Globus pallidus (tissue), 1 donor: Measurements from ENCODE around the gene BRF1.
"Not testable (repeated sequence)": the region's sequence is repeated elsewhere in the genome, so short reads cannot be mapped to it uniquely, and the experiment has no call there.

Source experiments
- DNase-seq: peaks from one replicate; pipeline ENCODE4 v3.0.0-alpha.2; 2015; ENCODE audit warnings: low spot score

Gene BRF1

GRCh38 chr14:105333020-105333490 lies 32.3 kb upstream of the BRF1 start:
- DNase-seq, result no peak

DNA sequence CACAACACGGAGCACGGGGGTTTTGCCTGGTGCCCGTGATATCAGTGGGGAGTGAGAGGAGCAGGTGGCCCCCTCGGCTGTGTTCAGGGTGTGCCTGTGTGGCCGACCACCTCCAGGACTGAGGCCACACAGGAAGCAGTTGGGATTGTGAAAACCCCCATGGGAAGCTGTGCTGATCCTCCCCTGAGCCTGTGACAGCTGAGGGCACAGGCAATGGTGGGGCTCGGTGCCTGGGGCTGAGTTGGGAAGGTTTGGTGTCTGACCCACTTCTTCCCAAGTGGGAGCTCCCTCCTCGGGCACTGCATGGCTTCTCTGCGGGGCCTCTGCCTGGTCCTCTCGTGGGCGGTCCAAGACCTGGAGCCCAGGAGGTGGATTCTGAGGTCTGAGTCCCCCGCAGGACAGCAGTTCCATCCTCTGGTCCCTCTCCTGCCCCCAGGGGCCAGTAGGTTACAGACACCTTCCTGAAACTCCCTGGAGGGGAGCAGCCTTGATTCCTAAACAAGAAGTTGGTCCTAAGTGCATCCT lies 31.6 kb upstream of the BRF1 start:
- DNase-seq, result no peak

DNA sequence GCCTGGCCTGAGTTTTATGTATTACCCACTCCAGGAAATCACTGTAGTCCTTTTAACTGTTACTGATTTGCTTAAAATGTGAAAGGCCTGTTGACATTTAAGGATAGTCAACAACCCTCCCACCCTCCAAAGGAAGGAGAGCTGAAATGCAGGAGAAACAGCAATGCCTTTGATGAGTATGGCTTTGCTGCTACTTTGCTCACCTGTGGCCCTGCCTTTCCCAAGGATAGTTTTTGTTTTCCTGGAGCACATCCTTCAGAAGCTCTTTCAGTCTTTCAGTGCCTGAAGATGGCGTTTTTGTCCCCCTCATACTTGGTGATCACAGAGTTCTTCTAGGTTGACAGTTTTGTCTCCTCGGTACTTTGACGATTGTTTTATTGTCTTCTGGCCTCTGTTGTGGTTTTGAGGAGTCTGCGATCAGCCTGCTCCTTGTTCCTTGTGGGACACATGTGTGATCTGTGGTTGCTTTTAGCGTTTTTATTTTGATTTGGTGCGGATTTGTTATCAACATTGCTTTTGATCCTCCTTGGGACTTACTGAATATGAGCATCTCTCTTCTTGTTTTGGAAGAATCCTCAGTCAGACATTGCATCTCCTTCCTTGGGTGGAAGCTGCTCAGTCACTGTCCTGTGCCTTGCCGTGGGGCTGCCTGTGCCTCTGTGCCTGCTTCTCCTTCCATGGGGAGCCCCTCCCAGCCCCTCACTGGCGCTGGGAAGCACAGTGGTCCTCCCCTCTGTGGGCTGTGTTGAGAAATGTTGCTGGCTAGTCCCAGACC lies 31.0 kb upstream of the BRF1 start:
- DNase-seq, result no peak

DNA sequence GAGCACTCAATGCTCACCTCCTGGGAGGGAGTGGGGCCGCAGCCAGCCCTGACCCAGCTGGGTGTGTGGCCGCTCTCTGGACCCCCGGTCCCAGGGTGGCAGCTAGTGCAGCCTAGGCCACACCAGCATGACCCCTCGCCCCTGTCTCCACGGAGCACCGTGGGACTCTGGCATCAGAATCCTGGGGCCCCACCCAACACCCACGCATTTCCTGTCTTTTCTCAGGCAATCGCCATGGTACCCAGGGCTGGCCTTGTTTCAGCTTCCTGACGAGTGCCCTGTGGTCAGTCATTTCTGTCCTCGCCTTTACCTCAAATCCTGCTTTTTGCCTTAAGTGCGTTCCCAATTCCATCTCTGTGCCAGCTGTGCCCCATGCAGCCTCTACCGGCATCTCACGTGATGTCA lies 29.7 kb upstream of the BRF1 start:
- no peak for DNase-seq

DNA sequence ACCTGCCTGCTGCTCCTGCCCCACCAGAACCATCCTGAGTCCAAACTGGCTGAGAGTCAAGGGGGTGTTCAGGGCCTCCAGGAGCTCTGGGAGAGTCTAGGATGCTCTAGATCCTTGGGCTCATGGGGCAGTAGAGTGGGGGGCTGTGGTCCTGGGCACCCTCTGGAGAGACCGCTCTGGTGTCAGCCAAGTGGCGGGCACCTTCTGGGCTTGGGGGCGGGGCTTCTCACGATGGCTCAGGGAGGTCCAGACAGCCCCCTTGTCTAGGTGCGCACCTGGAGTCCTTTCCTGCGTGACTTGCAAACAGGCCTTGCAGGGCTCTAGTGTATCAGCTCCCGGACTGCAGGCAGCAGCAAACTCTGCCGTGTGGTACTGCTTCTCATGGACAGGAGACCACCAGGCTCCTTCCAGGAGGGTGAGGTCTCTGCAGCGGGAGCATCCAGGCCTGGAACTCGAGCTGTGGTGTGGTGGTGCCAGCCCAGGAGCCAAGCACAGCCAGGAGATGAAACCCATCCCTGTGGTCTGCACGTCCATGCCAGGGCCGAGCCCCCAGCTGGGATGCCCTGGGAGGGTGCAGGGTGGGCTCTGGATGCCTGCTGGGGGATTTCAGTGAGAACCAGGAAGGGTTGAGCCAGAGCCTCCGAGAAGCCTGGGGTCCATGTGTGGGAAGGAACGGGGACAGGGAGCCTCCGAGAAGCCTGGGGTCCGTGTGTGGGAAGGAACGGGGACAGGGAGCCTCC lies 28.8 kb upstream of the BRF1 start:
- no peak for DNase-seq

- DNase-seq, result no peak
These were observed 28.0 kb upstream of the BRF1 start for GRCh38 chr14:105328678-105329390.

DNA sequence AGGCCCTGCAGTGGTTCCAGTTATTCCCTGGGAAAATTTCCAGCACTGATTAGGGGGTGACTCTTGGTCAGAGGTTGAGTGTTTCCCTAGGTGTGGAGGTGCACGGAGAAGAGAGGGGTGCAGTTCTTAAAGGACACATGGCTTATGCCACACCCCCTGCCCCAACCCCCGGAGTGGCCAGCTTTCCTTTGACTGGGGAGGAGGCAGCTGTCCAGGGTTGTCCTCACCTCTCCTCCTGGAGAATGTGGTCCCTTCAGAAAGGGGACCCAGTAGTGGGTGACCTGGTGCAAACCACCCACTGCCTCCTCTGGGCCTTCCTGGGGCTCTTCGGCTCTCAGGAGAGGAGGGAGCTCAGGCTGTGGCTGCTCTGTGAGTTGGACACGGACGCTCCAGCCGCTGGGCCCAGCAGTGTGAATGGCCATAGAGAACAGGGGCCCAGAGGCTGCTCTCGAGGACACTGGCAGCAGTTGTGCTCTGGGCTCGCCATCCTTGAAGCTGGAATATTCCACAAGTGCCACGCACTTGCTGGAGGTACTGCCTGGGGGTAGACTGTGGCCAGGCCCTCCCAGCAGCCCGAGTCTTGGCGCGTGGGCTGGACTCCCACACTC lies 27.4 kb upstream of the BRF1 start:
- DNase-seq, result no peak

DNA sequence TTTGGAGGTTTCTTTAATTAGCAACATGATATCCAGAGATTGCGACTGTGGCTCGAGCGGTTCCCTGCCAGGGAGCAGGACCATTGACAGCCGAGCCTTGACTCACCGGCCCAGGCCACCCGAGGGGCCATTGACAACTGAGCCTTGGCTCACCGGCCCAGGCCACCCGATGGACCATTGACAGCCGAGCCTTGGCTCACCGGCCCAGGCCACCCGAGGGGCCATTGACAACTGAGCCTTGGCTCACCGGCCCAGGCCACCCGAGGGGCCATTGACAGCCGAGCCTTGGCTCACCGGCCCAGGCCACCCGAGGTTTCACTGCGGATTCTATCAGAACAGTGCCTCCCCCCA lies 26.9 kb upstream of the BRF1 start:
- DNase-seq, result not testable (repeated sequence)

GRCh38 chr14:105326891-105327694 lies 26.3 kb upstream of the BRF1 start:
- no peak for DNase-seq

GRCh38 chr14:105326568-105326867 lies 25.7 kb upstream of the BRF1 start:
- no peak for DNase-seq

GRCh38 chr14:105325716-105326567 lies 25.1 kb upstream of the BRF1 start:
- DNase-seq, result no peak

DNA sequence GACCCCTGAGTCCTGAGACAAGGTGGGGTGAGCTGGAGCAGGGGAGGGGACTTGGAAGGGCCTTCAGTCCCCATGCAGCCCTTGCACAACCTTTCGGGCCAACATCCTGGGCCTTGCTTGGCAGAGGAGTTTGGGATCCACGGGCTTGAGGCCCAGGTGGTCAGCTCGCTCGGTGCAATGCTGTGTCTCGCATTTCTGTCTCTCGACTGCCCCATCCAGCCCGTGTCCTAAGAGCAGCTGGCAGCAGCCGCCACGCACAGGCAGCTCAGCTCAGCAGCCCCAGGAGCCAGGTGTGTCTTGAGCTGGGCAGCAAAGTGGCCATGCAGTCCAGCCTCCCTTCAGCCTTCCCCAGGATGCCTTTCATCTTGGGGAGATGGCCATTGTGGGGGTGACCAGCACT lies 24.5 kb upstream of the BRF1 start:
- DNase-seq, result no peak

DNA sequence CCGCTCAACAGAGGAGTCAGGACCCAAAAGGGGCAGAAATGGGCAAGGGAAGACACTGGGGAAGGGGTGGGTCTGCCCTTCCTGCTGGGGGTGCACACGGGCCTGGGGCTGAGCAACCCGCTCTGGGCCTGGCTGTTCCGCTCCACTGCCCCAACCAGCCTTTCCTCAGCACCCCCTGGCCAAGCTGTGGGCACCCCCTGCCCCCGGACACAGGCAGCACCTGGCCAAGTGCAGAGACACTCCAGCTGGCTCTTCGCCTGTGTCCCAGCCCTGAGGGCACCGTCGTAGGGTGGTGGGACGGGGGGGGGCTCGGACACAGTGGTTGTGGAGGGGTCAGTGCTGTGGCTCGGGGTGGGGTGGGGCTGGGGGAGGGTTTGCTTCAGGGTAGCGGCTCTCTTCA lies 24.1 kb upstream of the BRF1 start:
- DNase-seq, result no peak

DNA sequence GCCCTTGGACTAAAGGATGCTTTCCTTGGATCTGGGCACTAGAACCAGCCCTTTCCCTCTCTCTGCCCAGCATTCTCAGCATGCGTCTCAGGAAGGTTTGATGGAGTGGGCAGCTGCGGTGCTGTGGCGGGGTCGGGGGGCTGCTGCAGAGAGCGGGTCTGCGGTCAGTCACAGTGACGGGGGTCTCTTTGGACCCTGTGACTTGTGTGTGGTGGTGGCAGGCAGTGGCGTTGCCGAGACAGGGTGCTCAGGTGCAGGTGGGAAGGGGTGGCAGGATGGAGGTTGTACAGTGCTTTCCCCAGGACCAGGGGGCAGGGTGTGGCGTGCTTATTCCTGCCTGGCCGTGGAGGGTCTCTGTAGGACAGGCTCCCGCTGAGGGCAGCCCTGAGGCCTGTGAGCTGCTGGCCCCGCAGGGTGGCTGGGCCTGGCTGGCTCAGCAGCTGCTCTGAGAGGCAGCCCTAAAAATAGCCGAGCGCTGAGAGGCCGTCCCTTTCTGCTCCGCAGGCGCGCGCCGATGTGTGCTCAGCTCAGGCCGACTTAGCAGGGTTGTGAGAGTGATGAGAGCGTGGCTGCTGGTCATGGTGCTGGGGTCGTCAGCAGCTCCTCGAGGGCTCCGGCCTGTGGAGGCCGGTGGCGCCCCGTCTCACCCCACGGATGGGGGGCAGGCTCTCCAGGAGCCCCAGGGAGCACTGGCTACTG lies 23.4 kb upstream of the BRF1 start:
- no peak for DNase-seq

DNA sequence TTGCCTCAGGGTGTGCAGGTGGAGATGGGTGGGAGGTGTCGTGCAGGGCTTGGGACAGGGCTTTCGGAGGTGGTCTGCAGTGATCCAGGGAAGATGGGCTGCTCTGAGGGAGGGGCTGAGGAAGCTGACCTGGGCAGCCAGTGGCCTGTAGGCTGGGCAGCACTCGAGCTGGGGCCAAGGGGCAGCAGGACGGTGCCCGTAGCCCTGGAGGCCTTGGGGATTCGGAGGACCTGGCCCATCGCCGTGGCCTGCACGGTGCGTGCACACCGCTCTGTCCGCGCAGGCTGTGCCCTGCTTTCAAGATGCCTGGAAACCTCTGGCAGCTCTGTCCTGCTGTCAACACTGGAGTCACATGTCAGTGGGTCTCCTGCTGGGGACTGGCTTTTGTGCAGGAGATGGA lies 22.9 kb upstream of the BRF1 start:
- DNase-seq, result no peak

- no peak for DNase-seq
These were observed 22.2 kb upstream of the BRF1 start for GRCh38 chr14:105322791-105323556.

- no peak for DNase-seq
These were observed 16.7 kb upstream of the BRF1 start for GRCh38 chr14:105317546-105317945.

DNA sequence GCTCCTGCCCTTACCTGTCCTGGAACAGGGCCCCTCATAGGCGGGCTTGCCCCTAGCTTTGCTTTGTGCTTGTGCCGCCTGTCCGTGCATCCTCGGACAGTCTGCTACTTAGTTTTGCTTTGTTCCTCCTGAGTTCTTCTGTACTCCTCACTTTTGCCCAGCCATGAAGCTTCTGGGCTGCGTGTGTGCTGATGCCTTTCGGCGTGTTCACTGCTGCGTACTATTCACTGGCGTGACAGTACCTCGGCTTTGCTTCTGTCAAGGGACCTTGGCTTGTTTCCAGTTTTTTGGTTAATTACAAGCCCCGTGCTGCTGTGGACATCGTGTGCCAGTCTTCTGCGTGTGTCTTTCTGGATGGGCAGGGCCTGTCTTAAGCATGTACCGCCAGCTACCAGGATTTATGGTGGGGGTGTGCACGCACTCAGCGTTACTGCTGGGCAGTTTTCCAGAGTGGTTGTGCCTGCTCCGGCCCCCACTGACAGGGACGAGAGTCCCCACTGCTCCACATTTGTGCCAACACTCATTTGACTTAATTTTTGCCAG lies 16.2 kb upstream of the BRF1 start:
- DNase-seq, result no peak

DNA sequence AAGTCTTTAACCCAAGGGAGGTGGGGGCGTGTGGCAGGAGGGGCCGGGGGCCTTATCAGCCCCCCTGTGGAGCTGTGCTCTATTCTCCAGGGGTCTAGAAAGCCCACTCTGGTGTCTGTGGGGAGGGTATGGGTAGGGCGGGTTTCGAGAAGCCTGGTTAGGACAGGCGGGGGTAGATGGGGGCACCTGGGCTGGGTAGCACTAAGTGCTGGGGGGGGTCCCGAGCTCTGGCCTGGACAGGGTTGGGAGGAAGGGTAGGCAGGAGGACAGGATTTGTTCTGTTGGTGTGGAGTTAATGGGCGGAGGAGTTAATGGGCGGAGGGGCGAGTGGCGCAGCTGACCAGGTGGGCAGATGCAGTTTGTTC lies 15.8 kb upstream of the BRF1 start:
- no peak for DNase-seq
